HepG2 (cell line): ENCODE results near the gene JAKMIP2. TPM values are rescaled to one million over a fixed set of nuclear protein-coding genes. Genes with fewer than 3 reads are reported as not detected.

Source experiments
- ATAC-seq: fragments of 200-7000 bp; cut with Tn5 transposase; 3 replicates; pipeline ENCODE4 v1.9.1; 2020; ENCODE audit warnings: mild to moderate bottlenecking, moderate library complexity
- BruUV-seq: library from RNA; stranded (reverse); fragments of 400-500 nt; replicated peaks from 2 replicates; lab custom pipeline; 2021; lab: Mats Ljungman, UMichigan
- CTCF ChIA-PET: fragments of 300-600 bp; formaldehyde crosslinking; extraction: SDS; loops from one replicate; lab custom pipeline; 2021; ENCODE audit warnings: low total read pairs, inconsistent platforms, low intra/inter-chr PET ratio; lab: Yijun Ruan, JAX
- POLR2A ChIA-PET: fragments of 350-600 bp; sonication (Branson Sonifier 250); formaldehyde crosslinking; loops from one replicate; lab custom pipeline; 2020; ENCODE audit warnings: antibody characterized with exemption, inconsistent platforms; lab: Yijun Ruan, JAX
- DNase-seq: peaks from one replicate; pipeline ENCODE4 v3.0.0-alpha.2; 2015; ENCODE audit warnings: low spot score
- FAIRE-seq: peaks from 3 replicates; lab custom pipeline; 2011; peaks lifted over from hg19 to GRCh38; lab: Jason Lieb, UNC
- H2AFZ ChIP-seq: one replicate; pipeline ENCODE4 v1.6.1; 2011; ENCODE audit warnings: low read length, inconsistent platforms
- H3K27ac ChIP-seq: fragments of 300-600 bp; 3 replicates; pipeline ENCODE4 v1.8.0; 2011; ENCODE audit warnings: mixed run types, mild to moderate bottlenecking, mixed read lengths, low read length, inconsistent platforms; ENCODE audit not compliant: insufficient read depth; ENCODE audit errors: extremely low read length
- H3K27me3 ChIP-seq, 2 experiments: fragments of 200-600 bp in 1 of 2; 2 replicates in 1 of 2; 3 replicates in 1 of 2; pipeline versions ENCODE4 v1.6.0 to v1.8.0; 2011; ENCODE audit warnings: low read length in 2 of 2, mild to moderate bottlenecking in 2 of 2, moderate library complexity in 2 of 2, inconsistent platforms in 1 of 2; ENCODE audit not compliant: insufficient read depth in 2 of 2, control insufficient read depth in 1 of 2
- H3K36me3 ChIP-seq, 2 experiments: fragments of 200-600 bp in 1 of 2; replicated peaks in 1 of 2; 2 replicates in 1 of 2; 3 replicates in 1 of 2; pipeline versions ENCODE4 v1.5.1 to v1.8.0; 2011; ENCODE audit warnings: low read length in 2 of 2, inconsistent platforms in 1 of 2; ENCODE audit not compliant: insufficient read depth in 2 of 2, control insufficient read depth in 1 of 2
- H3K4me1 ChIP-seq: 2 replicates; pipeline ENCODE4 v1.5.1; 2012; ENCODE audit warnings: low read length, inconsistent platforms; ENCODE audit not compliant: insufficient read depth
- H3K4me2 ChIP-seq: 2 replicates; pipeline ENCODE4 v1.6.0; 2011; ENCODE audit warnings: low read depth, low read length, inconsistent platforms
- H3K4me3 ChIP-seq, 3 experiments: fragments of 200-600 bp in 1 of 3; sonication (generic), shearing (Covaris generic) in 1 of 3; replicated peaks in 1 of 3; 2 replicates each; pipeline ENCODE4 v1.5.1; 2011 to 2016; ENCODE audit warnings: low read length in 3 of 3, inconsistent platforms in 2 of 3, low read depth in 2 of 3, mild to moderate bottlenecking in 2 of 3, control low read depth in 1 of 3, mixed read lengths in 1 of 3; ENCODE audit not compliant: insufficient read depth in 1 of 3
- H3K79me2 ChIP-seq: one replicate; pipeline ENCODE4 v1.6.1; 2011; ENCODE audit warnings: low read length, inconsistent platforms; ENCODE audit not compliant: insufficient read depth
- H3K9ac ChIP-seq: 2 replicates; pipeline ENCODE4 v1.6.0; 2011; ENCODE audit warnings: mild to moderate bottlenecking, low read depth, low read length, inconsistent platforms; ENCODE audit not compliant: insufficient read depth
- H3K9me3 ChIP-seq: 2 replicates; pipeline ENCODE4 v1.5.1; 2012; ENCODE audit warnings: mild to moderate bottlenecking, low read length
- H4K20me1 ChIP-seq: 2 replicates; pipeline ENCODE4 v1.6.0; 2011; ENCODE audit warnings: inconsistent platforms, mild to moderate bottlenecking, low read length, moderate library complexity; ENCODE audit not compliant: insufficient read depth
- HNRNPLL ChIP-seq: fragments of 200-400 bp; formaldehyde crosslinking; IDR thresholded peaks from 2 replicates; pipeline ENCODE4 v1.6.1; 2017; ENCODE audit warnings: mild to moderate bottlenecking, low read depth, low read length; ENCODE audit not compliant: poor library complexity, severe bottlenecking
- KLF6 ChIP-seq: IDR thresholded peaks from 2 replicates; pipeline ENCODE4 v1.8.0; 2016; ENCODE audit warnings: missing biosample characterization, missing genetic modification reagents
- ONECUT2 ChIP-seq: sonication (generic); formaldehyde crosslinking; IDR thresholded peaks from 2 replicates; pipeline ENCODE4 v1.4.0; 2020; ENCODE audit warnings: missing genetic modification reagents
- ZBTB40 ChIP-seq, 2 experiments: fragments of 450-650 bp in 1 of 2; sonication (generic) in 1 of 2; formaldehyde crosslinking in 1 of 2; IDR thresholded peaks; 2 replicates each; pipeline versions ENCODE4 v1.6.1 to v1.8.0; 2016 to 2022; ENCODE audit warnings: antibody characterized with exemption in 1 of 2, mild to moderate bottlenecking in 1 of 2, missing genetic modification reagents in 1 of 2
- ZNF484 ChIP-seq: sonication (generic); formaldehyde crosslinking; IDR thresholded peaks from 2 replicates; pipeline ENCODE4 v1.5.1; 2020; ENCODE audit warnings: mild to moderate bottlenecking, low read depth, missing genetic modification reagents, borderline replicate concordance
- ZNF563 ChIP-seq: sonication (generic); formaldehyde crosslinking; IDR thresholded peaks from 2 replicates; pipeline ENCODE4 v1.8.0; 2022; ENCODE audit warnings: mild to moderate bottlenecking, moderate library complexity, missing genetic modification reagents
- WGBS: methylation state at CpG from one replicate; pipeline ENCODE4 v1.1.6; 2017; ENCODE audit warnings: low lambda C conversion rate; 5-methylcytosine and 5-hydroxymethylcytosine counted together
- in situ Hi-C: cut with HindIII; loops from 2 replicates; pipeline ENCODE4 v1.10.0; 2017; ENCODE audit warnings: low pct_unique_long_range_greater_than_20kb; ENCODE audit not compliant: extremely low pct_ligation_motif_present
- intact Hi-C: fragments of 100-400 bp; cut with micrococcal nuclease; formaldehyde crosslinking; loops from one replicate; pipeline ENCODE4 v1.10.0; 2022; ENCODE audit not compliant: unreplicated experiment
- polyA plus RNA-seq, 8 experiments: library from polyadenylated mRNA; depleted of rRNA in 3 of 8; stranded (reverse) in 7 of 8; unstranded in 1 of 8; fragments of >200 nt; fragmentation: Illumina TruSeq in 4 of 8; extraction: Trizol in 4 of 8; gene quantifications; 2 replicates each; pipeline versions ENCODE4 v1.2.1 to v1.2.3, GENCODE V29; 2011 to 2016; ENCODE audit warnings: low read depth in 4 of 8, missing spikeins in 1 of 8, mixed read lengths in 1 of 8; ENCODE audit not compliant: insufficient read depth in 1 of 8
- total RNA-seq, 5 experiments: library from RNA; depleted of rRNA; stranded (reverse); fragments of >200 nt; fragmentation: Illumina TruSeq; extraction: Trizol; gene quantifications; 2 replicates each; pipeline ENCODE4 v1.2.3, GENCODE V29; 2016; ENCODE audit warnings: low read depth in 1 of 5

JAKMIP2 gene
- total and polyA plus RNA-seq, 2 of the 13 experiments (the other 11 are each of a cell fraction or from before 2014, with no cell fraction given), result 0.04 to 2.1 TPM

- H3K4me3 ChIP-seq, result no peak overlapping the region
- no peak for DNase-seq
- CTCF ChIA-PET, result no interaction called here
- WGBS, result 0% methylated on average over 1 of the region's 1 CpG
- H3K27ac ChIP-seq, result no peak overlapping the region
- H3K9ac ChIP-seq, result no peak overlapping the region
- no peaks in the 10 kb centered on the region for H3K9me3 ChIP-seq
- TF ChIP-seq ZBTB40 (IDR thresholded peaks at IDR 0.05) (no peak), ZBTB40 (CRISPR knock-in tag; IDR thresholded peaks at IDR 0.05) (no peak), ZNF563 (CRISPR knock-in tag) (no peak), ZNF484 (CRISPR knock-in tag) (no peak), HNRNPLL (no peak), ONECUT2 (no peak), KLF6 (CRISPR knock-in tag) (no peak)
- TF ChIP-seq, all 625 proteins: peak for 0
- in situ Hi-C loops (no loop called here), intact Hi-C loops (no loop called here)
- no peaks in the 10 kb centered on the region for H4K20me1 ChIP-seq
- H3K4me1 ChIP-seq, result no peaks in the 10 kb centered on the region
- ATAC-seq (no peak), FAIRE-seq (no peak)
- no peak overlapping the region for H2AFZ ChIP-seq
- H3K27me3 ChIP-seq, result no peaks in the 10 kb centered on the region
- H3K36me3 ChIP-seq, result no peaks in the 10 kb centered on the region
- no peak overlapping the region for H3K4me2 ChIP-seq
- no TSS peak for BruUV-seq
- no peaks in the 10 kb centered on the region for H3K79me2 ChIP-seq
- POLR2A ChIA-PET, result no interaction called here
These were observed 195.7 kb downstream of the JAKMIP2 start for GRCh38 chr5:147586832-147587231.
